Brain microvascular endothelial cell (primary cell): ENCODE measurements around the gene ANKRD63.
A peak's percentile ranks its signal among the peaks of the same experiment; 100 is the strongest.

Experiments
- DNase-seq: peaks from one replicate; pipeline ENCODE4 v3.0.0-alpha.2; 2020
- H3K27ac ChIP-seq: fragments of 250-450 bp; sonication (Bioruptor Pico); 2 replicates; pipeline ENCODE4 v1.5.1; 2020; ENCODE audit warnings: mild to moderate bottlenecking, moderate library complexity
- H3K27me3 ChIP-seq: fragments of 250-450 bp; sonication (Bioruptor Pico); replicated peaks from 2 replicates; pipeline ENCODE4 v1.5.1; 2020; ENCODE audit warnings: mild to moderate bottlenecking
- H3K36me3 ChIP-seq: fragments of 250-450 bp; sonication (Bioruptor Pico); replicated peaks from 2 replicates; pipeline ENCODE4 v1.5.1; 2020; ENCODE audit warnings: mild to moderate bottlenecking
- H3K4me3 ChIP-seq: 2 replicates; pipeline ENCODE4 v1.5.1; 2011; ENCODE audit warnings: low read depth, mild to moderate bottlenecking, control low read depth, low read length, moderate library complexity
- CTCF ChIP-seq: IDR thresholded peaks from 2 replicates; pipeline ENCODE4 v1.5.1; 2011; ENCODE audit warnings: low read depth, mild to moderate bottlenecking, moderate library complexity, low read length, control low read depth, inconsistent platforms; ENCODE audit errors: missing control alignments
- in situ Hi-C: cut with HindIII; loops from 2 replicates; pipeline ENCODE4 v1.10.0; 2017; ENCODE audit warnings: low sequenced_read_pairs, low pct_ligation_motif_present

ANKRD63 gene

GRCh38 chr15:40264321-40265153 lies 18.3 kb downstream of the ANKRD63 start:
- Histone ChIP-seq H3K36me3 (no peaks in the 10 kb centered on the region), H3K27me3 (no peaks in the 10 kb centered on the region), H3K27ac (no peak overlapping the region), H3K4me3 (no peak overlapping the region)
- DNase-seq, result no peak
- in situ Hi-C loops, result no loop called here
- no peak for TF ChIP-seq CTCF

- peak; percentile 82 for DNase-seq
- TF ChIP-seq CTCF, result no peak
- no peak overlapping the region for H3K4me3 ChIP-seq
- H3K36me3 ChIP-seq, result no peaks in the 10 kb centered on the region
- in situ Hi-C loops, result no loop called here
- no peaks in the 10 kb centered on the region for H3K27me3 ChIP-seq
- peak overlapping the region; percentile 65 for H3K27ac ChIP-seq
Measured at GRCh38 chr15:40263024-40263754, 19.7 kb downstream of the ANKRD63 start.

- in situ Hi-C loops, result no loop called here
- DNase-seq, result no peak
Measured at GRCh38 chr15:40259021-40259420, 23.8 kb downstream of the ANKRD63 start.

GRCh38 chr15:40258544-40258943 lies 24.3 kb downstream of the ANKRD63 start:
- Histone ChIP-seq H3K4me3 (no peak overlapping the region), H3K36me3 (no peaks in the 10 kb centered on the region), H3K27ac (no peak overlapping the region), H3K27me3 (peaks cover 3% of the 10 kb centered on the region)
- DNase-seq, result no peak
- no peak for TF ChIP-seq CTCF
- in situ Hi-C loops, result no loop called here

More at GRCh38 chr15:40259021-40259420, 23.8 kb downstream of the ANKRD63 start:
- peaks cover 2% of the 10 kb centered on the region for H3K27me3 ChIP-seq
- no peak overlapping the region for H3K4me3 ChIP-seq
- H3K36me3 ChIP-seq, result no peaks in the 10 kb centered on the region
- no peak for TF ChIP-seq CTCF
- H3K27ac ChIP-seq, result no peak overlapping the region

GRCh38 chr15:40257656-40258450 lies 25.0 kb downstream of the ANKRD63 start:
- H3K27ac ChIP-seq, result no peak overlapping the region
- in situ Hi-C loops, result no loop called here
- no peak for TF ChIP-seq CTCF
- DNase-seq, result no peak
- no peaks in the 10 kb centered on the region for H3K36me3 ChIP-seq
- H3K4me3 ChIP-seq, result no peak overlapping the region
- H3K27me3 ChIP-seq, result peaks cover 7% of the 10 kb centered on the region
